Ectodermal cell (in vitro differentiated cells): ENCODE results near the gene GABRA6.

Experiments
- H3K27ac ChIP-seq: 2 replicates; pipeline ENCODE4 v1.7.0; 2013; ENCODE audit warnings: mild to moderate bottlenecking, low read depth, low read length; ENCODE audit not compliant: insufficient read depth, poor library complexity, severe bottlenecking
- H3K27me3 ChIP-seq: 2 replicates; pipeline ENCODE4 v1.7.0; 2013; ENCODE audit warnings: mild to moderate bottlenecking, low read length; ENCODE audit not compliant: insufficient read depth, control insufficient read depth, poor library complexity, severe bottlenecking
- H3K36me3 ChIP-seq: one replicate; pipeline ENCODE4 v1.7.0; 2013; ENCODE audit warnings: low read length; ENCODE audit not compliant: control insufficient read depth, insufficient read depth
- H3K4me1 ChIP-seq: one replicate; pipeline ENCODE4 v1.7.0; 2013; ENCODE audit warnings: low read length; ENCODE audit not compliant: control insufficient read depth, insufficient read depth
- H3K4me3 ChIP-seq: 2 replicates; pipeline ENCODE4 v1.7.0; 2013; ENCODE audit warnings: low read depth, low read length, control low read depth; ENCODE audit not compliant: insufficient read depth
- H3K9me3 ChIP-seq: 2 replicates; pipeline ENCODE4 v1.7.0; 2013; ENCODE audit warnings: mild to moderate bottlenecking, low read length, moderate library complexity; ENCODE audit not compliant: control insufficient read depth
- WGBS, 2 experiments: methylation state at CpG; one replicate each; pipeline ENCODE4 v1.1.7; 2013; ENCODE audit warnings: missing lambda C conversion rate in 2 of 2; 5-methylcytosine and 5-hydroxymethylcytosine counted together

GABRA6 gene

GRCh38 chr5:161691911-161692310 lies 6.4 kb downstream of the GABRA6 start:
- Histone ChIP-seq H3K27ac (no peak overlapping the region), H3K27me3 (no peaks in the 10 kb centered on the region)
- 77 to 97% methylated on average over 6 to 7 of the region's 7 CpGs for WGBS, 2 experiments

GRCh38 chr5:161697001-161697400 lies 11.5 kb downstream of the GABRA6 start:
- peaks cover 7% of the 10 kb centered on the region for H3K4me1 ChIP-seq
- 37 to 51% methylated on average over 4 of the region's 4 CpGs for WGBS, 2 experiments
- H3K27me3 ChIP-seq, result no peaks in the 10 kb centered on the region
- no peaks in the 10 kb centered on the region for H3K9me3 ChIP-seq
- H3K27ac ChIP-seq, result peak overlapping the region; percentile 67
- H3K4me3 ChIP-seq, result no peak overlapping the region
- no peaks in the 10 kb centered on the region for H3K36me3 ChIP-seq

More at GRCh38 chr5:161691911-161692310, 6.4 kb downstream of the GABRA6 start:
- no peaks in the 10 kb centered on the region for H3K36me3 ChIP-seq
- H3K4me3 ChIP-seq, result no peak overlapping the region
- H3K4me1 ChIP-seq, result peaks cover 4% of the 10 kb centered on the region
- no peaks in the 10 kb centered on the region for H3K9me3 ChIP-seq

GRCh38 chr5:161700065-161700464 lies 14.5 kb downstream of the GABRA6 start:
- Histone ChIP-seq H3K4me3 (no peak overlapping the region), H3K36me3 (no peaks in the 10 kb centered on the region), H3K4me1 (peaks cover 7% of the 10 kb centered on the region), H3K27ac (no peak overlapping the region), H3K9me3 (no peaks in the 10 kb centered on the region), H3K27me3 (no peaks in the 10 kb centered on the region)
- 79 to 83% methylated on average over 4 of the region's 4 CpGs for WGBS, 2 experiments

GRCh38 chr5:161703528-161703927 lies 18.0 kb downstream of the GABRA6 start:
- Histone ChIP-seq H3K9me3 (no peaks in the 10 kb centered on the region), H3K27ac (no peak overlapping the region), H3K4me1 (no peaks in the 10 kb centered on the region), H3K36me3 (no peaks in the 10 kb centered on the region), H3K4me3 (no peak overlapping the region), H3K27me3 (no peaks in the 10 kb centered on the region)
- 94% methylated on average over 2 of the region's 2 CpGs; no CpG with 5 or more reads in 1 of the 2 experiments for WGBS, 2 experiments

GRCh38 chr5:161707382-161707781 lies 21.9 kb downstream of the GABRA6 start:
- Histone ChIP-seq H3K27ac (no peak overlapping the region), H3K36me3 (no peaks in the 10 kb centered on the region), H3K4me3 (no peak overlapping the region), H3K27me3 (no peaks in the 10 kb centered on the region), H3K9me3 (no peaks in the 10 kb centered on the region), H3K4me1 (no peaks in the 10 kb centered on the region)
- WGBS, 2 experiments, result 83 to 100% methylated on average over 1 of the region's 1 CpG

- WGBS, 2 experiments, result 100% methylated on average over 1 of the region's 5 CpGs; no CpG with 5 or more reads in 1 of the 2 experiments
- Histone ChIP-seq H3K4me3 (no peak overlapping the region), H3K27me3 (no peaks in the 10 kb centered on the region), H3K36me3 (no peaks in the 10 kb centered on the region), H3K4me1 (no peaks in the 10 kb centered on the region), H3K9me3 (no peaks in the 10 kb centered on the region), H3K27ac (no peak overlapping the region)
Observed at GRCh38 chr5:161709239-161709638, 23.7 kb downstream of the GABRA6 start.

- Histone ChIP-seq H3K36me3 (no peaks in the 10 kb centered on the region), H3K4me3 (no peak overlapping the region), H3K27me3 (no peaks in the 10 kb centered on the region), H3K27ac (no peak overlapping the region), H3K9me3 (no peaks in the 10 kb centered on the region), H3K4me1 (no peaks in the 10 kb centered on the region)
- 83 to 84% methylated on average over 2 of the region's 2 CpGs for WGBS, 2 experiments
Observed at GRCh38 chr5:161713042-161713441, 27.5 kb downstream of the GABRA6 start.

- no peak overlapping the region for H3K4me3 ChIP-seq
- WGBS, 2 experiments, result 88% methylated on average over 1 of the region's 1 CpG; no CpG with 5 or more reads in 1 of the 2 experiments
- H3K36me3 ChIP-seq, result no peaks in the 10 kb centered on the region
- no peaks in the 10 kb centered on the region for H3K9me3 ChIP-seq
- no peaks in the 10 kb centered on the region for H3K27me3 ChIP-seq
- no peaks in the 10 kb centered on the region for H3K4me1 ChIP-seq
- H3K27ac ChIP-seq, result no peak overlapping the region
Observed at GRCh38 chr5:161719157-161719556, 33.6 kb downstream of the GABRA6 start.

GRCh38 chr5:161720460-161720859 lies 34.9 kb downstream of the GABRA6 start:
- Histone ChIP-seq H3K4me3 (no peak overlapping the region), H3K27me3 (no peaks in the 10 kb centered on the region), H3K4me1 (no peaks in the 10 kb centered on the region), H3K27ac (no peak overlapping the region), H3K9me3 (no peaks in the 10 kb centered on the region), H3K36me3 (no peaks in the 10 kb centered on the region)

GRCh38 chr5:161734741-161735140 lies 49.2 kb downstream of the GABRA6 start:
- Histone ChIP-seq H3K27me3 (no peaks in the 10 kb centered on the region), H3K9me3 (no peaks in the 10 kb centered on the region), H3K4me3 (no peak overlapping the region), H3K4me1 (no peaks in the 10 kb centered on the region), H3K27ac (no peak overlapping the region), H3K36me3 (no peaks in the 10 kb centered on the region)
- WGBS, 2 experiments, result 88% methylated on average over 1 of the region's 1 CpG; no CpG with 5 or more reads in 1 of the 2 experiments

- H3K4me1 ChIP-seq, result no peaks in the 10 kb centered on the region
- H3K27ac ChIP-seq, result no peak overlapping the region
- H3K4me3 ChIP-seq, result no peak overlapping the region
- no peaks in the 10 kb centered on the region for H3K36me3 ChIP-seq
- WGBS, 2 experiments, result no CpG with 5 or more reads among the region's 1 CpG
- no peaks in the 10 kb centered on the region for H3K27me3 ChIP-seq
- no peaks in the 10 kb centered on the region for H3K9me3 ChIP-seq
Observed at GRCh38 chr5:161740433-161740832, 54.9 kb downstream of the GABRA6 start.
